HG03175 (cell line): ENCODE results near the gene AKR1C3.
"Not testable (repeated sequence)": the region's sequence is repeated elsewhere in the genome, so short reads cannot be mapped to it uniquely, and the experiment has no call there.

Source experiments
- ATAC-seq: cut with Tn5 transposase; IDR thresholded peaks from one replicate; pipeline ENCODE4 v1.9.1; 2021; ENCODE audit warnings: mild to moderate bottlenecking, moderate library complexity; ENCODE audit not compliant: unreplicated experiment

Gene AKR1C3

DNA sequence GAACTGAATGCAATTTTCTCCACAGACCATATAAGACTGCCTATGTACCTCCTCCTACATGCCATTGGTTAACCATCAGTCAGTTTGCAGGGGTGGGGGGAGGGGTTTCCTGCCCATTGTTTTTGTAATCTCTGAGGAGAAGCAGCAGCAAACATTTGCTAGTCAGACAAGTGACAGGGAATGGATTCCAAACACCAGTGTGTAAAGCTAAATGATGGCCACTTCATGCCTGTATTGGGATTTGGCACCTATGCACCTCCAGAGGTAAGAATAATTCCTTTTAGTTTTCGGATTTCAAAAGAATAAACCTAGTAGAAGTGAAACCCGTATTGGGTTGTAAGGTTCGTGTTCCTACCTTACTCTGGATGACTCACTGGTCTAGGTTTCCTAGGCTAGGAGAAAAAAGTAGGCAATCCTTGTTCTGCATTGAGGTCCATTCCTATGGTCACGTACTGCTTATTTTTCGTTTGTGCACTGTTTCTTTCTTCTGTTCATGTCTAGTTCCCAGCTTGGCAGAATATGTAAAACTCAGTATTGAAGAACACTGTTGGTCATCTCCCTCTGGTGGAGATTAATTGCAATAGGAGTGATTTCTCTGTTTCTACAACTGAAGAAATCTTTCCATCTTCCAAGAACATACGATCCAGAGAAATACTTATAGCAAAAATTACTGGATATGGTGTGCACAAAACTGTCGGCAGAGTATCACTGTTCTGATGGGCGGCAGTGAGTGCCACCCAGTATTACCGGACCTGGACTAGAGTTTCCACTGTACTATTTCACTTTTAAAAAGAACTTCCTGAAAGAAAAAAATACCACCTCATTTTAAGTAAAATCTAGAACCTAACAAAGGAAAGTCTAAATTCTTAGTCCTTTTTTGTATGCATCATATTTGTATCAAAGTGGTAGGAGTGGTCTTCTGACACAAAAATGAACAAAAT, at the start of gene AKR1C3:
Gene AKR1C3 (plus strand): TSS at position 150 of the 941 bp plus-strand sequence. CDS start 31 bp downstream, at position 181.
- no peak for ATAC-seq

DNA sequence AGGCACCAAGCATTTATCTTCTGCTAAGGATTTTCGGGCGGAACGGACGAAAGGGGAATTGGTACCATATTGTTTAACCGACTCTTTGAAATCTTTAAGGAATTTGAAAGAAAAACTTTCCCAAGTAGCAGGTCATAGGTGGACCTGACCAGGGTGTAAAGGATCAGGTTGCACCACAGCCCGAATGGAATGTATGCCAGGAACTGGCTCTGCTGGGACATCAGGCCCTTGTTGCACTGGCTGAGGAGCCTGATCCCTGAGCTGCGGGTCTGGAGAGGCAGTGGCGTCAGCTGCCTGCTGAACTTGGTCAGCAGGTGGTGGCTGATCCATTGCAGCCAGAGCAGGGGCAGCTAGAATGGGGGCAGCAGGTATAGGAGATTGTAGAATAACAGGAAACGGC, 49.1 kb upstream of the AKR1C3 start:
- ATAC-seq = no peak

DNA sequence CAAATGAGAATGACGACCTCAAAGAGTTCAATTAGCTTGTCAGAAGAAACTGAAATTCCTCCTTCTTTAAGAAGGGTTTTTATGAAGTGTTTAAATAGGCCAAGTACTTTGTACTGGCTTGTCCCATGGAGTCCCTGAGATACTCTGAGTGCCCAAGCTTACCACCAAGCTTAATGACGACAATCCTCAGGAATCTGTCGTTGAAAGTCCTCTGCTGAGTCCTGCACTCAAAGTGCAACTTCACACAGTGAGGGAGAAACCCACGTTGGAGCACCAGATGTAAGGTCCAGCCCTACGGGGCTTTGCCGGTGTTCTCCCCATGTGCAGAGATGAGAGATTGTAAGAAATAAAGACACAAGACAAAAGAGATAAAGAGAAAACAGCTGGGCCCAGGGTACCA, 47.8 kb upstream of the AKR1C3 start:
- ATAC-seq = no peak

DNA sequence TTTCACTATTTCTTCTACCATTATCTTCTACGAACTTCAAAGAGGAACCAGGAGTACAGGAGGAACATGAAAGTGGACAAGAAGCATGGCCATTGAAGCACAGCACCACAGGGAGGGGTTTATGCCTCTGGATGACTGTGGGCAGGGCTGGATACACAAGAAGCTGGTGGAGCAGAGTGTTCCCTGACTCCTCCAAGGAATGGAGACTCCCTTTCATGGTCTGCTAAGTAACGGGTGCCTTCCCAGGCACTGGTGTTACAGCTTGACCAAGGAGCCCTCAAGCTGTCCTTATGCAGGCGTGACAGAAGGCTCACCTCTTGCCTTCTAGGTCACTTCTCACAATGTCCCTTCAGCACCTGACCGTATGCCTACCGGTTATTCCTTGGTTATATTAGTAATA, 47.2 kb upstream of the AKR1C3 start:
- ATAC-seq = not testable (repeated sequence)

DNA sequence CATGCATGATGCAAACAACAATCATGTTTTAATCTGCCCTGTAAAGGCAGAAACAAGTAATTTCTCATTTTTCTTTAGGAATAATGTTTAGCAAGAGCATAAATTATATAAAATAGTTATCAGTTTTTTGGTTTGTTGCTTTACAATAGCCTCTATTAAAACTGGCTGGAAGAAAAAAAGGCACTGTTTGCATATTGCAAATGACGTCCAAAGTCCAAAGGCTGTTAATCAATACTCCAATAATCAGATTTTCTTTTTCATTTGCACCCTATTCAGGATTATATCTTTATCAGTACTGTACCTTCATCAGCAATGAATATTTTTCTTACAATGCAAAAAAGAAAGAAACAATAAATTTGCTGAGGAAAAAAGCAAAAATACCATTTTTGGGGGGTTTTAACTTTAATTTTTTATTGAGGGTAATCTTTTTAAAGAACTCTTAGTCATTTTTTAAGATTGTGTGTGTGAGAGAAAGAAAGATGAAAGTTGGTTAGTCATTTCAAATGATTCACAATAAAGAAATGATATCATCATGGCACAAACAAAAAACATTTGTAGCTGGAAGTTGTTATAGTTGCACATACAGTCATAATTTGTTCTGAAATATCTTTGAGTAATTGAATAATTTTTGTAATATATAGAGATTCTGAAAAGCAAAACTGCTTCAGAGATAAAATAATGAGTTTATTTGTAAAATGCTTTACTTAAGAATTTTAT, 46.1 kb upstream of the AKR1C3 start:
- ATAC-seq = no peak

DNA sequence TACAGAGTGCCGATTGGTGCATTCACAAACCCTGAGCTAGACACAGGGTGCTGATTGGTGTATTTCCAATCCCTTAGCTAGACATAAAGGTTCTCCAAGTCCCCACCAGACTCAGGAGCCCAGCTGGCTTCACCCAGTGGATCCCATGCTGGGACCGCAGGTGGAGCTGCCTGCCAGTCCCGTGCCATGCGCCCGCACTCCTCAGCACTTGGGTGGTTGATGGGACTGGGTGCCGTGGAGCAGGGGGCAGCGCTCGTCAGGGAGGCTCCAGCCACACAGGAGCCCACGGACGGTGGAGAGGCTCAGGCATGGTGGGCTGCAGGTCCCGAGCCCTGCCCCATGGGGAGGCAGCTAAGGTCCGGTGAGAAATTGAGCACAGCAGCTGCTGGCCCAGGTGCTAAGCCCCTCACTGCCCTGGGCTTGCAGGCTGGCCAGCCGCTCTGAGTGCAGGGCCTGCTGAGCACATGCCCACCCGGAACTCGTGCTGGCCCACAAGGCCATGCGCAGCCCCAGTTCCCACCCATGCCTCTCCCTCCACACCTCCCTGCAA, 41.2 kb upstream of the AKR1C3 start:
- ATAC-seq = not testable (repeated sequence)

DNA sequence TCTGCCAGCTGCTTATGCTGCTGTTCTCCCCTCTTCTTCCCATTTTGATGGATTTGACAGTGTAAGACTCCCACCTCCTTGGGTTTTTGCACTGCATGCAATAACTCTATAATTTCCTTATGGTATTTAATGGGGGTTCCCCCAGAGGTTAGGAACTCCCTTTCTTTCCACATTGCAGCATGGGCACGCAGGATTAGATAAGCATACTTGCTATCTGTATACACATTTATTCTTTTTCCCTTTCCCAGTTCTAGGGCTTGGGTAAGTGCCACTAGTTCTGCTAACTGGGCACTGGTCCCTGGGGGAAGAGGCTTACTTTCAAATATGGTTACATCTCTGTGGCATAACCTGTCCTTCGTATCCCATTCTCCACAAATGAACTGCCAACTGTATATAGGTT, 39.4 kb upstream of the AKR1C3 start:
- not testable (repeated sequence) for ATAC-seq

DNA sequence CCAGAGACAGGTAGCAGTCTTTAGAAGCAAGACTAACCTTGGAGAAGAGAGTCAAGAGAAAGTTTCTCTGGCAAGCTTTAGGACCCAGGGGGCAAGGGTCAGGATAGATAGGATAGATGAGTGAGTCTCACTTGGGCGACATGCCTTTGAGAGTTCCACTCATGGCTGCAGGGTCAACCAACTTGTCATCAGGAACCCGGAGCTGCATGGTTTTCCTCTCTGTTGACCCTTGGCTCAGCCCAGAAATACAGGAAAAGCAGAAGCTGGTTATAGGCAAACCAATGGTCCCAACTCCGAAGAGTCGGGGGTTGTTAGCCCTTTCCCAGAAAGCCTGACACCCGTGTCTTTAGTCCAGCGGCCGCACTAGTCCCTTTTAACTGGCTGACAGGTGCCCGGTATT, 34.9 kb upstream of the AKR1C3 start:
- not testable (repeated sequence) for ATAC-seq

GRCh38 chr10:5060791-5061190, 33.4 kb upstream of the AKR1C3 start:
- not testable (repeated sequence) for ATAC-seq

- ATAC-seq = no peak
These were observed 29.6 kb upstream of the AKR1C3 start for GRCh38 chr10:5064656-5065055.

DNA sequence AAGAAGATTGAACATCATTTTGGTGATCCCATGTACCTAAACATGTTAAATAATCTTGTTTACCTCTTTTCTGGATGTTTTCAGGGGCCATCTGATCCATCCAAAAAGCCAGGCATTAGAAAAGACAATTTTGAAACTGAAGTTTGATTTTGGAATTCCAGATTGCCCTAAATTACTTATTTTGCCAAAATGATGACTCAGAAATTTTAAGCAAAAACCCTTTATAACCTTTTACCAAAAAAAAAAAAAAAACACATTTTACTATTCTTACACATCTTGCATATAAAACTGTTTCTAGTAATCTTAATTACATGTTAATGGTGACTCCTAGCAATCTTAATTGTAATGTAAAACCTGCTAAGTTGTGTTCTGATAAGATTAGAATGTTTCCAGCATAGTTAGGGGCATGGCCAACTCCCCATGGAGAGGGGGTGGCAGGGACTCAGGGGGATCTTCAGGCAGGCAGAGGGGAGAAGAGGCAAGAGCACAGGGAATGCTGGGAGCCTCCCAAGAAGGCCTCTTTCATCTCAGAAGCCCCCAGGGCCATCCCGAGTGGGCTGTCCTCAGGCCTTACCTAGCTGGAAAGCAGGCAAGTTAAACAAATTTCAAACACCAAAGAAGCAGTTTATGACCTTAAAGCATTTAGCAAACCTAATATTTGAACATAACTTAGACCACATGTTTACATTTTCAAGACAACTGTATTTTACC, 25.8 kb upstream of the AKR1C3 start:
- ATAC-seq = no peak

- no peak for ATAC-seq
These were observed 23.4 kb upstream of the AKR1C3 start for GRCh38 chr10:5070648-5071410.

DNA sequence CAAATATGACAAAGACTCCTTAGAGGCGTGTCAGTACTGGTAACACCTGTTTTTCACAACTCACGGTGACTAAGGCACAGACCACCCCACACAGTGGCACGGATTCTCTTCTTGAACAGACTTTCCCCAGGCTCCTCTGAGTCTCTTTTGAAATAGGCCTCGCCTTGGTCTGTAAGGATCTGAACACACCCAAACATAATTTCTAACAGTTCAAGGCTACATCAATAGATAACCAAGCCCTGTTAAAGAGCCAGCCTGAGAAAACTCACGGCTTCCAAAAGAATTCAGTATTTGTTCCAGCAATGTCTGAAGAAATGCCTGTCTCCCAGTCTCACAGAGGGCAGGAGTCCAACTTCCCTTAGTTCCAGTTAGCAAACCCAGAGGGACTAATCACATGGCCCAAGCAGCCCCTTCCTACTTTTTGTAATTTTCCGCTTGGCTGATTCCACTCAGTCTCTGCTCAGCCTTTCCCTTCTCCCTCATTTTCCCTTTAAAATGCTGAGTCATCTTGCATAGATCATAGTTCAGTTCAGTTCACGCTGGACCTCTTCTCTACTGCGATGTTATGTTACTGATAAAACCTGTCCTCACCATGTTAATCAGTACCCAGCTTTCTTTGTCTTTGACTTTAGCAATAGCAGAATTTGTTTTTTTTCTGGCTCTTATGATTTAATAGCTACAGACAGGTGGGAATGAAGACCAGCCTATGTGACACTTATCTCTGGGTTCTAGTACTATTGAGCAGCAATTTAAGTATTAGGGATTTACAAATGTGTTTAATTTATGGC, 22.6 kb upstream of the AKR1C3 start:
- ATAC-seq = no peak

GRCh38 chr10:5073659-5074058, 20.6 kb upstream of the AKR1C3 start:
- ATAC-seq = no peak

GRCh38 chr10:5076615-5077014, 17.6 kb upstream of the AKR1C3 start:
- no peak for ATAC-seq

DNA sequence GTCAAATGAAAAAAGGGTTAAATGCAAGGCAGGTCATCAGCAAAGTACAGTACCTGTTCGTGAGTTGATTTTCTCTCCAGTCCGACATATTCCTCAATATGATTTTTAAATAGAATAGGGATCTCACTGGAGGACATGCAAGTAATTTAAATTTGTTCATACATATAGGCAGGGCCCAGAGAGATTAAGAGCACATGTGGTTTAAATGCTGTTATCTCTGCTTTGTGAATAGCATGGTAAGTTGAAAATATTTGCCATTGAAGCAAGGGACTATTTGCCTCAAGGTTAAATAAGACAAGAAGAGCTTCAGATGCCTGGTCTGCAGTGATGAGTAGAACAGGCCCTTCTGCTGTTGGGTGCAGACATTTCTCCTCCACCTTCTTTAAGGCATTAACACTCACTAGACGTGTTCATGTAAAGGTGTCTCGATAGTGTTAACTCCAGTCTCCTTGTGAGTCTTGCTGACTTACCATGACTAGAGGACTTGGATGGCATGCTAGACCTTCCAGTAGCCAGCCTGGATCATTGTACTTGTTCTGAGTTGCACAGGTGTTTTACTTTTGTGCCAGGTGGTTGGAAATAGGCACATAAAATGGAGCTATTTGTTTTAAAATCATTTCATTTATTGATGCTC, 15.6 kb upstream of the AKR1C3 start:
- no peak for ATAC-seq

GRCh38 chr10:5079306-5079830, 14.8 kb upstream of the AKR1C3 start:
- no peak for ATAC-seq

GRCh38 chr10:5079836-5080235, 14.4 kb upstream of the AKR1C3 start:
- no peak for ATAC-seq

DNA sequence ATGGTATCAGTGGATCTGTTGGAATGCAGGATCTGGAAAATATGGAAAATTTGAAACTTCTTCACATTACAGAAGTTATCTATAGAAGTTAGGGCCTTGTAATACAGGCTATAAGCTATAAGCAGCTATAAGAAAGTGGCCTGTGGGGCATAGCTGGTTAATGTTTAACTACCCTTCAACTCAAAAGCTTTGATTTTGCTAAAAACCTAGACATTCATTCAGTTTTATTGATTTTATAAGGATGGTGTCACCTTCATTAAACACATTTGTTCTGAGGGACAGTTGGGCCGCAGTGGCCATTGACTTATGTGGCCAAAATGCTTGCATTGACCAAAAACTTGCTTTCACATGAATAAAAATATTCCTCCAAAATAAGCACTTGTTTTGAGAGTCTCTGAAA, 13.1 kb upstream of the AKR1C3 start:
- ATAC-seq = no peak
